Gastrocnemius medialis (tissue), 4 donors: ENCODE results near the gene PARS2. TPM values are rescaled to one million over a fixed set of nuclear protein-coding genes. Genes with fewer than 3 reads are reported as not detected.

ENCODE experiments used
- ATAC-seq, 2 donors: fragments of 150-250 bp; one replicate each; pipeline ENCODE4 v1.9.1; 2016
- DNase-seq, 2 donors: peaks; one replicate each; pipeline ENCODE4 v3.0.0-alpha.2; 2019
- H3K27ac ChIP-seq, 4 donors: fragments of 200-600 bp; sonication (generic); 1 replicate in 1 of 4; 2 replicates in 3 of 4; pipeline ENCODE4 v1.5.1; 2016 to 2018; ENCODE audit warnings: mild to moderate bottlenecking in 2 of 4, moderate library complexity in 1 of 4
- H3K27me3 ChIP-seq, 3 donors: fragments of 200-600 bp; sonication (generic) in 2 of 3; 1 replicate in 1 of 3; 2 replicates in 2 of 3; pipeline versions ENCODE4 v1.5.1 to v1.6.0; 2016 to 2019; ENCODE audit warnings: mild to moderate bottlenecking in 1 of 3, moderate library complexity in 1 of 3
- H3K36me3 ChIP-seq, 2 donors: fragments of 200-600 bp; sonication (generic) in 1 of 2; one replicate each; pipeline ENCODE4 v1.5.1; 2017 to 2018
- H3K4me1 ChIP-seq, 2 donors: fragments of 200-600 bp; sonication (generic) in 1 of 2; one replicate each; pipeline ENCODE4 v1.5.1; 2016 to 2017; ENCODE audit warnings: mild to moderate bottlenecking in 2 of 2
- H3K4me3 ChIP-seq, 4 donors: fragments of 200-600 bp; sonication (generic) in 3 of 4; 1 replicate in 1 of 4; 2 replicates in 3 of 4; pipeline ENCODE4 v1.5.1; 2016 to 2019; ENCODE audit warnings: mild to moderate bottlenecking in 2 of 4
- H3K9me3 ChIP-seq, 3 donors: fragments of 200-600 bp; sonication (generic) in 2 of 3; 1 replicate in 1 of 3; 2 replicates in 2 of 3; pipeline ENCODE4 v1.5.1; 2016 to 2019
- POLR2A ChIP-seq, 2 donors: fragments of 450-650 bp; IDR thresholded peaks; one replicate each; pipeline ENCODE4 v1.6.1; 2017; ENCODE audit warnings: antibody characterized with exemption in 2 of 2, mild to moderate bottlenecking in 2 of 2, moderate library complexity in 2 of 2
- in situ Hi-C, 4 donors: fragments of 200-750 bp; cut with MboI; loops; one replicate each; pipeline versions ENCODE4 v1.15.0 to v1.8.0; 2017; ENCODE audit warnings: low sequenced_read_pairs in 4 of 4
- intact Hi-C: fragments of 100-400 bp; cut with DNase I; formaldehyde crosslinking; loops from one replicate; pipeline ENCODE4 v1.15.1; 2023; ENCODE audit warnings: low total_unique reads
- total RNA-seq, 4 donors: library from RNA; depleted of rRNA; stranded (reverse); fragments of >200 nt; gene quantifications; one replicate each; pipeline versions ENCODE4 v1.1.0 to v1.2.3, GENCODE V29; 2016
- TF ChIP-seq, protein P1 (sequence below), 5 experiments: fragments of 450-650 bp in 3 of 5; fragments of 200-600 bp in 2 of 5; sonication (generic) in 2 of 5; IDR thresholded peaks in 4 of 5; conservative IDR thresholded peaks in 1 of 5; 1 replicate in 4 of 5; 2 replicates in 1 of 5; pipeline ENCODE4 v1.5.1; 2016 to 2019; ENCODE audit warnings: antibody characterized with exemption in 5 of 5, mild to moderate bottlenecking in 3 of 5, moderate library complexity in 3 of 5

PARS2 gene
- total RNA-seq, 4 donors from 2014 or later, result 4.7 to 8.4 (median 4.9) TPM

GRCh38 chr1:54738244-54738643, 26.1 kb downstream of the PARS2 start:
- intact Hi-C loops (no loop called here), in situ Hi-C loops (no loop called here)
- Histone ChIP-seq H3K27me3 (no peaks in the 10 kb centered on the region), H3K36me3 (peaks cover 0 to 92% of the 10 kb centered on the region in 2 donors), H3K4me1 (no peaks in the 10 kb centered on the region), H3K4me3 (no peak overlapping the region), H3K27ac (no peak overlapping the region), H3K9me3 (no peaks in the 10 kb centered on the region)
- TF ChIP-seq, protein P1, sequence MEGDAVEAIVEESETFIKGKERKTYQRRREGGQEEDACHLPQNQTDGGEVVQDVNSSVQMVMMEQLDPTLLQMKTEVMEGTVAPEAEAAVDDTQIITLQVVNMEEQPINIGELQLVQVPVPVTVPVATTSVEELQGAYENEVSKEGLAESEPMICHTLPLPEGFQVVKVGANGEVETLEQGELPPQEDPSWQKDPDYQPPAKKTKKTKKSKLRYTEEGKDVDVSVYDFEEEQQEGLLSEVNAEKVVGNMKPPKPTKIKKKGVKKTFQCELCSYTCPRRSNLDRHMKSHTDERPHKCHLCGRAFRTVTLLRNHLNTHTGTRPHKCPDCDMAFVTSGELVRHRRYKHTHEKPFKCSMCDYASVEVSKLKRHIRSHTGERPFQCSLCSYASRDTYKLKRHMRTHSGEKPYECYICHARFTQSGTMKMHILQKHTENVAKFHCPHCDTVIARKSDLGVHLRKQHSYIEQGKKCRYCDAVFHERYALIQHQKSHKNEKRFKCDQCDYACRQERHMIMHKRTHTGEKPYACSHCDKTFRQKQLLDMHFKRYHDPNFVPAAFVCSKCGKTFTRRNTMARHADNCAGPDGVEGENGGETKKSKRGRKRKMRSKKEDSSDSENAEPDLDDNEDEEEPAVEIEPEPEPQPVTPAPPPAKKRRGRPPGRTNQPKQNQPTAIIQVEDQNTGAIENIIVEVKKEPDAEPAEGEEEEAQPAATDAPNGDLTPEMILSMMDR (IDR thresholded peaks at IDR 0.05 in 4 of 5, conservative IDR thresholded peaks at IDR 0.05 in 1 of 5), result no peak
- no peak for TF ChIP-seq POLR2A (IDR thresholded peaks at IDR 0.05)
- DNase-seq (no peak), ATAC-seq (no peak)

DNA sequence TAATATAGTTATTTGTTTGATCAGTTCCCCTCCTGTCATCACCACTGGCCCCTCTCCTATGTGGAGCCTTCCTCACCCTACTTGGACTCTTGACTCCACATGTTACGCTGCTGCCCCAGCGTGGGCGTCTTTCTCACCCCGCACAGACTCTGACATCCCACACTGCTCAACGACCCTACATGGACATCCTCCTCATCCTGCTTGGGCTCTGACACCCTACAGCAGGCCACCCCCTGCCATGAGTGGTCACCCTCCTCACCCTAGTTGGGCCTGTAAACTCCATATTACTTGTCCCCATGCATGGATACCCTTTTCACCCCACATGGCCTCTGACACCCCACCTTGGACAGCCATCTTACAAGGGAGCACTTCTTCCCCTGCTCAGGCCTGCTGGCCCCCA, 27.6 kb downstream of the PARS2 start:
- H3K9me3 ChIP-seq, result no peaks in the 10 kb centered on the region
- in situ Hi-C loops, result no loop called here
- H3K4me3 ChIP-seq, result no peak overlapping the region
- no peaks in the 10 kb centered on the region for H3K4me1 ChIP-seq
- DNase-seq (no peak), ATAC-seq (no peak)
- intact Hi-C loops, result no loop called here
- H3K27ac ChIP-seq, result no peak overlapping the region
- peaks cover 0 to 92% of the 10 kb centered on the region in 2 donors for H3K36me3 ChIP-seq
- H3K27me3 ChIP-seq, result no peaks in the 10 kb centered on the region
- no peak for TF ChIP-seq POLR2A (IDR thresholded peaks at IDR 0.05)

- DNase-seq (no peak), ATAC-seq (no peak)
- Histone ChIP-seq H3K4me3 (no peak overlapping the region), H3K27me3 (no peaks in the 10 kb centered on the region), H3K36me3 (peaks cover 5 to 98% of the 10 kb centered on the region in 2 donors), H3K27ac (no peak overlapping the region), H3K4me1 (no peaks in the 10 kb centered on the region), H3K9me3 (no peaks in the 10 kb centered on the region)
- intact Hi-C loops, result no loop called here
- no peak for TF ChIP-seq POLR2A (IDR thresholded peaks at IDR 0.05)
- TF ChIP-seq, protein P1 (IDR thresholded peaks at IDR 0.05 in 4 of 5, conservative IDR thresholded peaks at IDR 0.05 in 1 of 5), result no peak
- in situ Hi-C loops, result no loop called here
Observed at GRCh38 chr1:54728027-54728426, 36.3 kb downstream of the PARS2 start.

DNA sequence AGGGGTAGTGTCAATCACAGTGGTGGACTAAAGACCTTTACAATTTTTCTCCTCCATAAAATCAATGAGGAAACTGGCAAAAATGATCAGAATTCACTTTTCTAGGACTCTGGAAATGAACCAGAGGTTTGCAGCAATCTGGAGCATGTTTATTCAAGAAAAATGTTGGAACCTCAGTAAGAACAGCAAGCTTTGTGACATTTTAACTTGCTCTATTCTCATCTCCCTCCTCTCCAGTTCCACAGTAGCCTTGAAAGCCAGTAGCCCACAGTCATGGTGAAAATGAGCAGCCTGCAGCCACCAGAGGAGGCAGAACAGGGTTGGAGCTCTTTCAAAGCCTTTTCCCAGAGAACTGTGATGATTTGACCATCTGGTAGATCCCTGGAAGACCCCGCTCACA, 39.6 kb downstream of the PARS2 start:
- in situ Hi-C loops, result no loop called here
- intact Hi-C loops, result no loop called here

DNA sequence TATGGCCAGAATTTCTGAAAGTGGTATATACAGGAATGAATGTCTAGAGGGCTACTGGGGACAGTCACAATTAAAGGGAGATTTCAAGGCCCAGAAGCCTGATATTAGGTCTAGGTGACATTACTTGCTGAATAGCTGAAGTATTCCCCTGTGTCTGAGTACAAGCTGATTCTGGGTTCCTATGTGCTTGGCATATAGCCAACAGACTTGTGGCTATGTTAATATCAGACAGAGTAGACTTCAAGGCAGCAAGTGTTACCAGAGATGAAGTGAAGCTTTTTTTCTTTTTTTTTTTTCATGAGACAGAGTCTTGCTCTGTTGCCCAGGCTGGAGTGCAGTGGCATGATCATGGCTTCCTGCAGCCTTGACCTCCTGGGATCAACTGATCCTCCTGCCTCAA, 40.3 kb downstream of the PARS2 start:
- intact Hi-C loops (no loop called here), in situ Hi-C loops (no loop called here)
- no peak for DNase-seq
- ATAC-seq, result no peak
- Histone ChIP-seq H3K27me3 (no peaks in the 10 kb centered on the region), H3K4me3 (no peak overlapping the region), H3K36me3 (peaks cover 7 to 92% of the 10 kb centered on the region in 2 donors), H3K27ac (no peak overlapping the region), H3K4me1 (no peaks in the 10 kb centered on the region), H3K9me3 (no peaks in the 10 kb centered on the region)
- no peak for TF ChIP-seq POLR2A (IDR thresholded peaks at IDR 0.05)
- TF ChIP-seq, protein P1 (IDR thresholded peaks at IDR 0.05 in 4 of 5, conservative IDR thresholded peaks at IDR 0.05 in 1 of 5), result no peak

More for the DNA sequence above, 39.6 kb downstream of the PARS2 start:
- Histone ChIP-seq H3K36me3 (peaks cover 7 to 98% of the 10 kb centered on the region in 2 donors), H3K4me1 (no peaks in the 10 kb centered on the region), H3K9me3 (no peaks in the 10 kb centered on the region), H3K27ac (no peak overlapping the region), H3K4me3 (no peak overlapping the region), H3K27me3 (no peaks in the 10 kb centered on the region)
- TF ChIP-seq POLR2A (IDR thresholded peaks at IDR 0.05), result no peak
- TF ChIP-seq, protein P1 (IDR thresholded peaks at IDR 0.05 in 4 of 5, conservative IDR thresholded peaks at IDR 0.05 in 1 of 5), result no peak
- DNase-seq (no peak), ATAC-seq (no peak)
